Hepatocyte (in vitro differentiated cells): ENCODE measurements around the gene FSTL1. TPM values are rescaled to one million over a fixed set of nuclear protein-coding genes. Genes with fewer than 3 reads are reported as not detected.

ENCODE experiments used
- DNase-seq: peaks from one replicate; pipeline ENCODE4 v3.0.0-alpha.2; 2016; ENCODE audit warnings: low spot score
- H2AFZ ChIP-seq: fragments of 200-600 bp; sonication (generic); 2 replicates; pipeline ENCODE4 v1.6.0; 2016; ENCODE audit warnings: antibody characterized with exemption, mild to moderate bottlenecking
- H3K27ac ChIP-seq: fragments of 200-600 bp; sonication (generic); 2 replicates; pipeline ENCODE4 v1.5.1; 2016; ENCODE audit warnings: mild to moderate bottlenecking
- H3K27me3 ChIP-seq: fragments of 200-600 bp; sonication (generic); 2 replicates; pipeline ENCODE4 v1.6.1; 2016
- H3K36me3 ChIP-seq: fragments of 200-600 bp; sonication (generic); replicated peaks from 2 replicates; pipeline ENCODE4 v1.5.1; 2016; ENCODE audit warnings: low read depth; ENCODE audit not compliant: insufficient read depth
- H3K4me1 ChIP-seq: fragments of 200-600 bp; sonication (generic); 2 replicates; pipeline ENCODE4 v1.5.1; 2016; ENCODE audit warnings: mild to moderate bottlenecking, moderate library complexity; ENCODE audit not compliant: insufficient read depth
- H3K4me2 ChIP-seq: fragments of 200-600 bp; sonication (generic); 2 replicates; pipeline ENCODE4 v1.6.0; 2016
- H3K4me3 ChIP-seq: fragments of 200-600 bp; sonication (generic); 2 replicates; pipeline ENCODE4 v1.5.1; 2016; ENCODE audit warnings: mild to moderate bottlenecking
- H3K79me2 ChIP-seq: fragments of 200-600 bp; sonication (generic); 2 replicates; pipeline ENCODE4 v1.6.0; 2017; ENCODE audit warnings: mild to moderate bottlenecking
- H3K9me2 ChIP-seq: fragments of 200-600 bp; sonication (generic); replicated peaks from 2 replicates; pipeline ENCODE4 v1.6.0; 2017; ENCODE audit warnings: mild to moderate bottlenecking; ENCODE audit not compliant: insufficient read depth
- H3K9me3 ChIP-seq: fragments of 200-600 bp; sonication (generic); 2 replicates; pipeline ENCODE4 v1.5.1; 2016; ENCODE audit warnings: low read depth, mild to moderate bottlenecking
- H4K20me1 ChIP-seq: fragments of 200-600 bp; sonication (generic); 2 replicates; pipeline ENCODE4 v1.6.0; 2016; ENCODE audit warnings: mild to moderate bottlenecking; ENCODE audit not compliant: insufficient read depth, poor library complexity, severe bottlenecking
- CTCF ChIP-seq: fragments of 200-600 bp; sonication (generic); IDR thresholded peaks from 2 replicates; pipeline ENCODE4 v1.5.1; 2016; ENCODE audit warnings: antibody characterized with exemption, mild to moderate bottlenecking; ENCODE audit not compliant: poor library complexity
- EZH2 ChIP-seq: fragments of 200-600 bp; sonication (generic); IDR thresholded peaks from 2 replicates; pipeline ENCODE4 v1.6.1; 2016; ENCODE audit warnings: antibody characterized with exemption, mild to moderate bottlenecking, borderline replicate concordance
- EZH2phosphoT487 ChIP-seq: fragments of 200-600 bp; sonication (generic); IDR thresholded peaks from one replicate; pipeline ENCODE4 v1.6.1; 2018; ENCODE audit warnings: antibody characterized with exemption, mild to moderate bottlenecking, low read depth, moderate library complexity; ENCODE audit not compliant: unreplicated experiment, severe bottlenecking
- WGBS: methylation state at CpG from one replicate; pipeline ENCODE4 v1.1.6; 2016; ENCODE audit warnings: low lambda C conversion rate; ENCODE audit errors: missing lambda C conversion rate; 5-methylcytosine and 5-hydroxymethylcytosine counted together
- polyA plus RNA-seq: library from polyadenylated mRNA; unstranded; fragments of >200 nt; fragmentation: Nextera tagmentation; extraction: Ambion mirVana; gene quantifications from 2 replicates; pipeline ENCODE4 v1.2.1, GENCODE V29; 2016
- total RNA-seq: library from RNA; depleted of rRNA; stranded (reverse); fragments of >200 nt; gene quantifications from 2 replicates; pipeline ENCODE4 v1.2.3, GENCODE V29; 2014

The FSTL1 gene, protein sequence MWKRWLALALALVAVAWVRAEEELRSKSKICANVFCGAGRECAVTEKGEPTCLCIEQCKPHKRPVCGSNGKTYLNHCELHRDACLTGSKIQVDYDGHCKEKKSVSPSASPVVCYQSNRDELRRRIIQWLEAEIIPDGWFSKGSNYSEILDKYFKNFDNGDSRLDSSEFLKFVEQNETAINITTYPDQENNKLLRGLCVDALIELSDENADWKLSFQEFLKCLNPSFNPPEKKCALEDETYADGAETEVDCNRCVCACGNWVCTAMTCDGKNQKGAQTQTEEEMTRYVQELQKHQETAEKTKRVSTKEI
- total RNA-seq (344 and 390 TPM in 2 replicates), polyA plus RNA-seq (183 and 195 TPM in 2 replicates)

DNA sequence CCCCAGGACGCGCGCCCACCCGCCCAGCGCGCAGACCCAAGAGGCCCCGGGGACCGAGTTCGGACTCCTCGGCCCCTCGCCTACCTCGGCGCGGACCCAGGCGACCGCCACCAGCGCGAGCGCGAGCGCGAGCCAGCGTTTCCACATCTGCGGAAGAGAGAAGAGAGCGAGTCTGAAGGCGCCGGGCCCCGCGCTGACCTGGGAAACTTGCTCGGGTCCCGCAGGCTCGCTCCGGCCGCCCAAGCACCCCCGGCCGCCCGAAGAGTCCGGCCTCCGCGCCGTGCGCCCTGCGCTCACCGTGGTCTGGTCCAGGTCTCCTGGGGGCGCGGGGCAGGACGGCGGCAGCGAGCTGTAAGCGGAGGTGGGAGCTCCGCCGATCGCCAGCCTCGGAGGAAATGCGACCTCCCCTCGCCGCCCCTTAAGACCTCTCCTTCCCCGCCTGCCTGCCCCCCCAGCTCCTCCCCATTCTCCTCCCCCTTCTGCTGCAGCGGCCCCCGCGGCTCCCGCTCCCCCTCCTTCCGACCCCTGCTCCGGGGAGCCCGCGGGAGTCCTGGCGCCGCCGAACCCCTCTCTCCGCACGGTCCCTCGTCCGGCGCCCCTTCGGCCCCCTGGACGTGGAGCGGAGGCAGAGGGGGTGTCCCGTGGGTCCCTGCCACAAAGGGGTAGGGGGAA is at the start of gene FSTL1:
Gene FSTL1 (minus strand): TSS at position 393 of the 672 bp plus-strand sequence. CDS start 246 bp downstream, at position 147.
- Histone ChIP-seq H3K4me2 (peak within 1 kb of the TSS; percentile 92), H3K27me3 (no peaks in the 10 kb centered on the region), H2AFZ (peak within 1 kb of the TSS; percentile 83), H4K20me1 (peaks cover 12% of the 10 kb centered on the region), H3K4me3 (peak within 1 kb of the TSS; percentile 97), H3K4me1 (peaks cover 16% of the 10 kb centered on the region), H3K79me2 (peaks cover 39% of the 10 kb centered on the region), H3K36me3 (no peaks in the 10 kb centered on the region), H3K9me2 (no peaks in the 10 kb centered on the region), H3K27ac (peak within 1 kb of the TSS; percentile 92), H3K9me3 (no peaks in the 10 kb centered on the region)
- WGBS, result 1% methylated on average over 58 of the region's 78 CpGs
- TF ChIP-seq CTCF, result no peak
- TF ChIP-seq EZH2phosphoT487, result no peak
- TF ChIP-seq EZH2, result peak; percentile 47
- DNase-seq, result peak; percentile 80

GRCh38 chr3:120498556-120499346 is 48.0 kb upstream of the FSTL1 start:
- H3K4me3 ChIP-seq, result no peak overlapping the region
- no peak overlapping the region for H3K4me2 ChIP-seq
- H4K20me1 ChIP-seq, result no peaks in the 10 kb centered on the region
- H3K36me3 ChIP-seq, result no peaks in the 10 kb centered on the region
- H3K4me1 ChIP-seq, result peaks cover 3% of the 10 kb centered on the region
- TF ChIP-seq EZH2, result no peak
- TF ChIP-seq CTCF, result no peak
- no peak for TF ChIP-seq EZH2phosphoT487
- H3K27me3 ChIP-seq, result no peaks in the 10 kb centered on the region
- H2AFZ ChIP-seq, result peak overlapping the region; percentile 26
- peak; percentile 48 for DNase-seq
- no peaks in the 10 kb centered on the region for H3K9me2 ChIP-seq
- H3K9me3 ChIP-seq, result no peaks in the 10 kb centered on the region
- 85% methylated on average over 2 of the region's 2 CpGs for WGBS
- peak overlapping the region; percentile 40 for H3K27ac ChIP-seq
- no peaks in the 10 kb centered on the region for H3K79me2 ChIP-seq

DNA sequence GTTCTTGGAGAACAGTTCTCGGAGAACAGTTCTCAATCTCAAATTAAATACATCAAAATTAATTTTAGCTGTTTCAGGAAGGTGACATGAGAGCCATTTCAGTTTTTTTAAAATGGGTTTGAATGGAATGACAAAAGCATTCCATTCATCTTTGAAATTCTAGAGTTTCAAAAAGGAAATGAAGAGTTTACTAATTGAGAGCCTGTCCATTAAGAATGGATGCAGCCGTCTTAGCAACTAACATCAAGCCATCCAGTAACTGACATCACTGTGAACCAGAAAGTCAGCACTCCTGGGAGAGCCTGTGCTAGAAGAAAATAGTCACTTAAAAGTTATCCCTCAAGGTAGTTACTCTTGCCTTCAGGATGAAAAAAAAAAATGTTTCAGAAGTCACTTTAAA is 47.0 kb upstream of the FSTL1 start:
- DNase-seq, result no peak
- Histone ChIP-seq H3K4me1 (peaks cover 3% of the 10 kb centered on the region), H3K36me3 (no peaks in the 10 kb centered on the region), H3K4me3 (no peak overlapping the region), H3K4me2 (no peak overlapping the region), H3K9me2 (no peaks in the 10 kb centered on the region), H4K20me1 (no peaks in the 10 kb centered on the region), H3K27me3 (no peaks in the 10 kb centered on the region), H3K9me3 (no peaks in the 10 kb centered on the region), H2AFZ (no peak overlapping the region), H3K27ac (no peak overlapping the region), H3K79me2 (no peaks in the 10 kb centered on the region)
- TF ChIP-seq EZH2phosphoT487 (no peak), EZH2 (no peak), CTCF (no peak)
- 62% methylated on average over 2 of the region's 2 CpGs for WGBS
